IPS DF 19.7 (cell line): ENCODE data around the gene DIPK2A.

Source experiments
- DNase-seq: peaks from one replicate; pipeline ENCODE4 v3.0.0-alpha.2; 2013; ENCODE audit warnings: low read depth, low spot score

The DIPK2A gene

DNA sequence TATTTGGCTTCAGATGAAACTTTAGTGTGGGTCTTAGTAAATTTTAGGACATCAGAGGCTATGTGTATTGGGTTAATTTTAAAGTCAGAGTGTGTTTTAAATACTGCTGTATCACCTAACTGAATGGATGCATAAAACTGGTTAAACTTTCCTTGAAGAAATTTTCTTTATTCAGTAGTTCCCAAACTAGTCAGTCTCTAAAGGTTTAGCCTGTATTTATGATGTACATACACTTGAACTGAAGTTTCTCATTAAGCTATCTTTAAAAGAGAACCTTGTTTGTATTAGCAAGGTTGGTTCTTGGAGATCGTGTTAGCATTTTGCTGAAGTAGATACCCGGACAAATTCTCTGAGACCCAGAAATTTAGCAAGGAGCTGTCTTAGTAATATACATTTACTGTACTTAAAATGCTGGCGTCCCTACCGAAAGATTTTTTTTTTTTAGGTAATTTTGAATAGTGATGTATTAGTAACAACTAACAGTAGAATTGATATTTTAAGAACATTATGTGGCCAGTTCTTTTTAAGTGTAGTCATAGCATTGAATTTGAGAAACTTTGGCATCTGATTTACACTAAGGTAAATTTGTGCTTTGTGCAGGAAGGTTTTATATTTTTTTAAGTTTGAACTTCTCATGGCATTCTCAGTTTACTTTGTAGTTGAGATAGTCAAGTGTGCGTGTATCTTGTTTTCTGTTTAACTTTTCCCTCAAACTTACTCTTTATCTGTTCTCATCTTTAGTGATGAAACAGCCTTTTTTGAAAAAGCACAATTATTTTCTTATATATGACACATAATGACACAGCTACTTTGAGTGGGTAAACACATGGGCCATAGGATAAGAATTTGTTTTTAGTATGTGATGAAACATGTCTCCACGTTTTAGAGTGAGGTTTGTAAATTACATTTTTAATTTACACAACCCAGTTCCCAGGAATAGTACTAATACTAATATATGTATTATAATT is 2.9 kb downstream of the DIPK2A start:
- DNase-seq: no peak

DNA sequence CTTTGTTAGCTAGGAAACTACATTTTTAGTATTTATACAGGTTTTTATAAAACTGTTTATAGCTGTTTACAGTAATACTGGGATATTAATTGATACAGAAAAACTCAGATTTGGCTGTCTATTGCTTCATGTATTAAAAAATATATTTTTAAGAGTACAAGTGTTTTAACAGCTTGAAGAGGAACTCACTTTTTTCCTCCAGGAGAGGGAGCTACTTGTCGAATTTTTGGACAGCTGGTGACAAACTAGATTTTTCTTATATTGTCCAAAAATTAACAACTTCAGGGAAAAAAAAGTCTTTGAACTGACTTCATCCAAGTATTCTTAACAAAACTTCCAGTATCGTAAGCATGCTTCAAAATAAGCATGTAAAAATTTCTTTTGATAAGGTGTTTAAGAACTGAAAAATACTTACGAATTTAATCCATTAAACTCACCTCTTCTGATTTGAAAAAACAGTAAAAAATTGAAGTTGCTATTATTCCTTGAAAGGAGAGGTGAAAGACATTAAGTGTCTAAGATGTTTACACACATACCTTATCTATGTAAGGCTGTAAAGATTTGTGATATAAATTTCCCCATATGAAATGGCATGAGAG is 4.0 kb downstream of the DIPK2A start:
- DNase-seq: no peak

- no peak for DNase-seq
These were observed 6.0 kb downstream of the DIPK2A start for GRCh38 chr3:143977341-143978262.

- DNase-seq: no peak
These were observed 6.6 kb downstream of the DIPK2A start for GRCh38 chr3:143978263-143978631.

DNA sequence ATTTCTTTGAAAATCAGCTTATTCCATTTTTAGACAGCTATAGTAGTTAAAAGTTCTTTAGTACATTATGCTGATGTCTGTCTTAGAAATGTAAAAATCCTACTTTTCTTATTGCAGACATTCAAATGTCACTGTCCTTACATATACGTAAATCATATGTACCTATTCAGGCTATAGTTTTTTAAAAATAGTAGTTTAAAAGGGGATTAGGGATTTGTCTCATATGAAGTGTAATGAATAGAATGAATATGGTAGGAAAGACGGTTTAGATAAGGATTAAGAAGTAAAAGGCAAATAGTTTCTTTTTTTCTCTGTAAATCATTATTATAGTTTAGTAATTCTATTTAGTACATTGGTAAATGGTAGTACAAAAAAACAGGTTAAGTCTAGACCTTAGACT is 7.4 kb downstream of the DIPK2A start:
- no peak for DNase-seq

DNA sequence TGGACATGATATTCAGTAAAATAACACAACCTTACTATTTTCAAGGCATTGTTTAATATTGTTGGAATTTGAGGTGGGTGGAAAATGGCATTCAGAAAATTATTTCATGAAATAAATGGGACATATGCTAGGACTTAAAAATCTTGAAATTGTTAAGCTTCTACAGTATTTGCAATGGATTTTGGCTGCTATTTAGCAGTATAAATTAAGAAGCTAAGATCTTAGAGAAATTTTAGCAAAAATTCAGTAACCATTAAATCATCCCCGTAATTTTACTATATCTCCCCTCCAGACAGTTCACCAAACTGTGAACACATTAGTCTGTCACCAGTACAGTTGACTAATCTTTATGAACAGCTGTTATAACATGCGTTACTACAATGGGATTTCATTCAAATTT is 8.2 kb downstream of the DIPK2A start:
- DNase-seq: no peak

DNA sequence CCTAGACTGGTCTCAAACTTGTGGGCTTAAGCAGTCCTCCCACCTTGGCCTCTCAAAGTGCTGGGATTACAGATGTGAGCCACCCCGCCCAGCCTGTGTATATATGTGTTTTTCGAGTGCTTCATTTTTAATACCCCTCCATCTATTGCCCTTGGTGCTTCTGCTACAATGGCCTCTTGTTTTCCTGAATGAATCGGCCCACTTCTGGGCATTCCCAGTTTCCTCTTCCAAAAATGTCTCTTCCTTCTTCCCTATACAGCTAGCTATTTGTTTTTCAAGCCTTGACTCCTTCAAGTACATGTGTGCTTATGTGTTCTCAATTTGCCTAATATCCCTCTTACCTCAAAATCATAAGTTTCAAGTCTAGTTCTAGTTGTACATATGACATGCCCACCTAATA is 16.7 kb downstream of the DIPK2A start:
- DNase-seq: no peak

- DNase-seq: no peak
These were observed 17.8 kb downstream of the DIPK2A start for GRCh38 chr3:143989461-143989860.

GRCh38 chr3:143991713-143992112 is 20.1 kb downstream of the DIPK2A start:
- DNase-seq: no peak

- no peak for DNase-seq
These were observed 26.6 kb downstream of the DIPK2A start for GRCh38 chr3:143998266-143998665.

DNA sequence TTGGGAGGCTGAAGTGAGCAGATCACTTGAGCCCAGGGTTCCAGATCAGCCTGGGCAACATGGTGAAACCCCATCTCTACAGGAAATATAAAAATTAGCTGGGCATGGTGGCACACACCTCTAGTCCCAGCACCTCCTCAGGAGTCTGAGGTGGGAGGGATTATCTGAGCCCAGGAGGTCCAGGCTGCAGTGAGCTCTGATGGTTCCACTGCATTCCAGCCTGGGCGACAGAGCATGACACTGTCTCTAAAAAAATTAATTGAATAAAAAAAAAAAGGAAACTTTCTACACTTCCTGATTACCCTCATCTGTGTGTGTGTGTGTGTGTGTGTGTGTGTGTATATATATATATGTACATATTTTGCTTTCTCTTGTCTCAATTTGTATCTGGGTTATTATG is 31.4 kb downstream of the DIPK2A start:
- no peak for DNase-seq

GRCh38 chr3:144010371-144010770 is 38.7 kb downstream of the DIPK2A start:
- DNase-seq: no peak

DNA sequence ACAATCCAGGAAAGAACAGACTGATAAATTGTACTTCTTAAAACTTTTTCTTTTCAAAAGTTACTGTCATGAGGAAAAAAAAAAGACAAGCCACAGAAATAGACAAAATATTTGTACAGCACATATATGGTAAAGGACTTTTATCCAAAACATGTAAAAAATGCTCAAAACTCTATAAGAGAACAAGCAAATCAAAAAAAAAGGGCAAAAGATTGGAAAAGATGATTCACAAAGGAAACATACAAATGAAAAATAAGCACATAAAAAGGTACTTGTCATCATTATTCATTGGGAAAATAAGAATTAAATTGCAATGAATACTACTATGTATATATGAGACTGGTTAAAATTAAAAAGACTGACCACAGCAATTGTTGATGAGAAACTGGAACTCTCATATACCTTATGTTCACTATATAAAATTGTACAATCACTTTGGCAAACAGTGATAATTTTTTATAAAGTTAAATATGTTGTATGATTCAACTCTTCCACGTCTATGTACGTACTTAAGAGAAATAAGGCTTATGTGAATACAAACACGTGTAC is 39.7 kb downstream of the DIPK2A start:
- DNase-seq: no peak

GRCh38 chr3:144015133-144015532 is 43.5 kb downstream of the DIPK2A start:
- DNase-seq: no peak

DNA sequence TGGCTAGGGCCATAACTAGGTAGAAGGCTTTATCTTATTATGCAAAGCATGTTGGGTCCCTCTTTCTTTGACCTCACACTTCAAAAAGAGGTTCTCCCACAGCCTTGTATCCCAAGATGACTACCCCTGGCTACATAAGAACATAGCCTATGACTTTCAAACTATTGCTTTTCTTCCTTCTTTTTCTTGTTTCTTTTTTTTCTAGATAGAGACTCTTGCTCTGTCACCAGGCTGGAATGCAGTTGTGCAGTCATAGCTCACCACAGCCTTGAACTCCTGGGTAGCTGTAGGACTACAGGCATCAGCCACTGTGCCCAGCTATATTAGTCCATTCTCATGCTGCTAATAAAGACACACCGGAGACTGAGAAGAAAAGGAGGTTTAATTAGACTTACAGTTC is 47.2 kb downstream of the DIPK2A start:
- DNase-seq: no peak
